Activated effector memory CD4-positive, alpha-beta T cell treated with anti-CD3 and anti-CD28 coated beads, Interleukin-2, amount 50 U/mL, for 16 hours (primary cell): ENCODE measurements around the gene TMEM132C.

Experiments
- DNase-seq: peaks from one replicate; pipeline ENCODE4 v3.0.0-alpha.2; 2020

Gene TMEM132C

DNA sequence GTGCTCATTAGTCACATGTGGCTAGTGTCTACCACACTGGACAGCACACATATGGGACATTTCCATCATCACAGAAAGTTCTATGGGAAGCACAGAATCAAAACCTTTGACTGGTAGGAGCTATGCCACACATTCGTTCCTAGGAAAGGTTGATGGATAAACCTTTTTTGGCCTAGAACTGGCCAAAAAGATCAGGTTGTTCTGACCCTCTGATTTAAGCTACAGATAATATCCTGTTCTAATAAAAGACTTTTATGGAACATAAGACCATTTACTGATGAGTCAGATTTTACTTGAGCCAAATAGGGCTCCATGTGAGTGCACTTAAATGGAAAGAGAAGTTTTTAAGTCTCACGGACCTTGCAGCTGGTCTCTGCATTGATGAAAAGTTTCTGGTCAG is 413.6 kb downstream of the TMEM132C start:
- DNase-seq, result no peak

DNA sequence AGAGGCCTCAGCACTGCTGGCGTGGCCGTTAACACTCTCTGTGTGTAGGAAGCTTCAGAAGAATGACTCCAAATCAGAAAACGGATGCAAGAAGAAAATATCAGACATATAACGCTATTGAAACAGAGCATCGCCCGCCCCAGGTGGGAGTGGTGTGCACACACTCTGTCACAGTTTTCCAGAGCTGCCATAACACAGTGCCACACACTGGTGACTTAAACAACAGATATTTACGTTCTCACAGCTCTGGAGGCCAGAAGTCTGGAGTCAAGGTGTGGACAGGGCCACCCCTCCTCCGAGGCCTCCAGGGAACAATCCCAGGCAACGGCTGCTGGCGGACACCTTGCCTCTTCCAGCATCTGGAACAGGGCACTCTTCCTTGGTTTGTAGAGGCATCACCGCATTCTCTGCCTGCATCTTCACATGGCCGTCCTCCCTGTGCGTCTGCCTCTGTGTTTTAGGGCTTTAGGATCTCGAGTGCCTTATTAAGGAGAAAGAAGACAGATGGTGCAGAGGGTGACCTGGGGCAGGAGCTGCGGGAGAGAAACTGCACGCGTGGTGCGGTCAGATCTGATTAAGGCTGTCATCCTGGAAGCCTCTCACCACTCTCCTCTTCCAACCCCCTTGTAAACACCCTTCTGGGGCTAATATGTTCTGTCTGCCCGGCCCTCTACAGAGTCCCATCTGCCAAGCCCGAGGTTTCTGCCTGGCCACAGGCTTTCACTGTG is 415.7 kb downstream of the TMEM132C start:
- DNase-seq, result no peak

DNA sequence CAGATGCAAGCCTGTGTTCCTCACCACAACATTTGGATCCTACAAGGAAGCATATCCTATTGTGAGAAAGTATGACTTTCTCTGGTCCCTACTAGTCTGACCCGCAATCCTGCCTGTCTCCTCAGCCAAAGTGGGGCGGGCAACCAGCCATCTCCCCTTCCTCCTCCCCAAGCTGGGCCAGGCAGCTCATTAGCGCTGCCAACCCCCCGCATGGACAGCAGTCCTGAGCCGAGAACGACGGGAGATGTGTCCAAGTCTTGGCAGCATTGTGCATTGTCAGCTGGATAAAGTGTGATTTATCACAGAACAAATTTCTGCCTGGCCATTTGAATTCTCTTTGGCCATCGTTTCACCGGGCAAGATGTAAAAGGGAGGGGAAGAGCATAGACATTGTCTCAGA is 417.4 kb downstream of the TMEM132C start:
- no peak for DNase-seq

DNA sequence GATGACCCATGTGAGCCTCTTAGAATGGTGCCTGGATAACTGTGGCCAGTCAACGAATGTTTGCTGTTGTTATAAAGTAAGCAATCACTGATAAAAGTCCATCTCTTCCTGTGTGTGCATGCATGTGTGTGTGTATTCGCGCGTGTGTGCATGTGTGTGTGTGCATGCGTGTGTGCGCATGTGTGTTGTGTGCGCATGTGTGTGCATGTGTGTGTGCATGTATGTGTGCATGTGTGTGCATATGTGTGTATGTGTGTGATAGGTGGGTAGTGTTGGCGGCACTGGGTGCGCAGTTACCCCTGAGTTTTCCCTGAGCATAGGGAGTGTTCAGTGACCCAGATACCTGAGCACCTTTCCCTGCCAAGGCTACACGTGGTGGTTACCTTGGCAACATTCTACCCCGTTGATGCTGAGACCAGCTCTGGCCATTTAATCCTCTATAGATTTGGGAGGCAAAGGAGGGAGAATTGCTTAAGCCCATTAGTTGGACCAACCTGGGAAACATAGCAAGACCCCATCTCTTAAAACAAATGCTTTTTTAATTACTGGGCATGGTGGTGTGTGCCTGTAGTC is 419.0 kb downstream of the TMEM132C start:
- no peak for DNase-seq

DNA sequence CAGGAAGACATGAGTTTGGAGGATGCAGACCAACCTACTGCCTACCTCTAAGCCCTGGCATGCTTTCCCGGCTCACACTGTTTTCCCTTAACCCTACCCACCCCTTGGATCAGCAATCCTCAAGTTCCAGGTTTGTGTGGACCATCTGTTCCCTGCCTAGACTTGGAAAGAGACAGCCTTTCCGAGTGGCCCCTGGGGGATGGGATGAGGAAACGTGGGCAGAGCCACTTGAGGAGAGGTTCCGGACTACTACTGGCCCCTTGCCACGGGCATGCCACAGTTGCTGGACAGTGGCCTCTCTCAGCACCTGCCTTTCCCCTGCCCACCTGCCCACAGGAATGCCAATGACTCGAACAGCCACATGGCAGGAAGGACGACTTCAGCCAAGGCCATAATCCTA is 420.9 kb downstream of the TMEM132C start:
- DNase-seq, result no peak

DNA sequence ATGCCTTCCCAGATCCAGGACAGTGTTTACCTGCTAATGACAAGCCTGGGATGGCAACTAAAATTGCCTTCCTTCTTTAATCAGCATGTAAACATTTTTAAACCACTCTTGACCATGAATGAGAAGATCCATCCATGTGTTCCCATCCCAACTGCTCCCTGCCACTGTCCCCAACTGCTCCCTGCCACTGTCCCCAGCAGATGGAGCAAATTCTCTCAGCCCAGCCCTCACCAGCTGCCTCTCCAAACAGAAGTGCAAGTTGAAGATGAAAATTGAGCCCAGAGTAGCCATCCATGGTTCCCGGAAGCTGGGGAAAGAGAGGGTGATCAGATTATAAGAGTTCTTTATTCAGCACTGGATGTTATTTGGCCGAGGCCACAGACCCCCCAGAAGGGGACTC is 423.7 kb downstream of the TMEM132C start:
- no peak for DNase-seq

DNA sequence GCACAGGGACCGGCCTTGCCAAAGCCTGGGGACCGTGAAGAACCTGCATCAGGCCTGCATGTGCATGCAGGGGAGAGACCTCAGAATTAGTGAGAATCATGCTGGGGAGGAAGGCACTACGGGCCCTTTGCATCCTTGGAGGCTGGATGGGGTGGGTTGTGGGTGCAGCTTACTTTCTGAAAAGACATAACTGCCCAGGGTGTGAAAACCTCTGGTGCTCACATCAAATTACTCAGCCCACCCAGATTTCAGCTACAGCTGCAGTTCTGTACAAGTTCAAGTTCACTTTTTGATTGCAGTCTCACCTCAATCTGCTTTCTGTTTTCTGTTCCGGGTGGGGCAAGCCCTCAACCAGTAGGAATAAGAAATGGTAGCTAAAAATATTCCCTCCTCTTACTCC is 426.1 kb downstream of the TMEM132C start:
- DNase-seq, result no peak

DNA sequence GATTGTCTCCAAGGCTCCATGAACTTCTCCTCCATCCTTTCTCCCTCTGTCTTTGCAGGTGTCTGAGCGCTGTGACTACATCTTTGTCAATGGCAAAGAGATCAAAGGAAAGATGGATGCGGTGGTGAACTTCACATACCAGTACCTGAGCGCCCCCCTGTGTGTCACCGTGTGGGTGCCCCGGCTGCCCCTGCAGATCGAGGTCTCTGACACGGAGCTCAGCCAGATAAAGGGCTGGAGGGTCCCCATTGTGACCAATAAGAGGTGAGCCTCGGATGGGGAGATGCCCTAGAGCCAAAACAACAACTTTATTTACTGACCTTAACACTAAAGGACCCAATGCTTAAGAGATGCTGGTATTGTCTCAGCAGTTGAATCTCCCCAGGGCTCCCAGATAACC is 426.8 kb downstream of the TMEM132C start:
- DNase-seq, result no peak

DNA sequence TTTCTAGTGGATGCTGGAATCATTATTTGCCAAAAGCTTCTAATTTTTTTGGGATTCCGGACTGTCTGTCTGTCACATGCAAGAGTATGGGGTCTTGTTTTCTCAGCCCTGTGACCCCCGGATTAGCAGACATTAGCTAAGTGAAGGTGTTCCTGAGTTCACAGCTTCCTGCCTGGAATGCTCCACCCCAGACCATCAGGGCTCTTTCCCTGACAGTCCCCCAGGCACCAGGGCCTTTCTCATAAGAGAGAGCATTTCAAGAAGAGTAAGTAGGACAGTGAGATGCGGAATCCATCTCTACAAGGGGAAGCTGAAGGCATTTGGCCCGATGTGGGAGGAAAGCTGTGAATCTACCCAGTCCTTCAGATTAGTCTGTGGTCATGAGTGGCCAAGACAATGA is 427.5 kb downstream of the TMEM132C start:
- no peak for DNase-seq

DNA sequence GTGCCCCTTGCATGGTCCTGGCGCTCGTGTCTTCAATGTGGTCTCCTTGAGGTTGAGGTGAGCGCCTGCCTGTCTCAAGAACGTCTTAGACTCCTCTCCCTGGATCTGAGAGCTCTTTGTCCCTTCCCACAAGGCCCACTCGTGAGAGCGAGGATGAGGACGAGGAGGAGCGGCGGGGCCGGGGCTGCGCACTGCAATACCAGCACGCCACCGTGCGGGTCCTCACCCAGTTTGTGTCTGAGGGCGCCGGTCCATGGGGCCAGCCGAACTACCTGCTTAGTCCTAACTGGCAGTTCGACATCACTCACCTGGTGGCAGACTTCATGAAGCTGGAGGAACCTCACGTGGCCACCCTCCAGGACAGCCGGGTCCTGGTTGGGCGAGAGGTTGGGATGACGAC is 428.7 kb downstream of the TMEM132C start:
- DNase-seq, result no peak

DNA sequence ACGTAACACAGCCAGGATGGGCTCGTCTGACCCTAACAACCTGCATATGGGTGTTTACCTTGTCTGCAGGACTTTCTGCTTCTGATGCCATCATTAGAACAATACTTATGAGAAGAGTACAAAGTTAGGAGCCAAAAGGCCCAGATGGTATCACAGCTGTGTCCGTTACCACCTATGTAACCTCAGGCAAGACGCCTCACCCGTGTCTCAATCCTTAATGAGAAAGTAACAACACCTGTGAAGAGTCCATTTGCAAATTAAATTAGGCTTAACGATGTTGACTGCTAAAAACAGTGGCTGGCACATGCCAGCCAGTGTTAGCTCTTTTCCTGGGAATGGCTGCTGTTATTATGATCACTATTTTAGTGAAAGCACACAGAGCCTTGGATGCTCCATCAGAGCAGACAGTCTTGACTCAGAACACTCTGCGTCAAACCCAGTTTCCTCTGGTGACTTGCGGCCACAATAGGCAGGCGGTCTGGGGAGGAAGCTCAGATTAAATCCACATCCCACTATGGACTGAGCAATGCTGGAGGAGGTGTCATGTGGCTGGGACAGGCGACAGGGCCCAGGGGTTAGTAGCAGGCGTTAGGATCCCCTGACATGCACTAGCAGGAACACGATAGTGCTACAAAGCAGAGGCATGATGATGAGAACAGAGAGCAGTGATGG is 431.5 kb downstream of the TMEM132C start:
- no peak for DNase-seq

DNA sequence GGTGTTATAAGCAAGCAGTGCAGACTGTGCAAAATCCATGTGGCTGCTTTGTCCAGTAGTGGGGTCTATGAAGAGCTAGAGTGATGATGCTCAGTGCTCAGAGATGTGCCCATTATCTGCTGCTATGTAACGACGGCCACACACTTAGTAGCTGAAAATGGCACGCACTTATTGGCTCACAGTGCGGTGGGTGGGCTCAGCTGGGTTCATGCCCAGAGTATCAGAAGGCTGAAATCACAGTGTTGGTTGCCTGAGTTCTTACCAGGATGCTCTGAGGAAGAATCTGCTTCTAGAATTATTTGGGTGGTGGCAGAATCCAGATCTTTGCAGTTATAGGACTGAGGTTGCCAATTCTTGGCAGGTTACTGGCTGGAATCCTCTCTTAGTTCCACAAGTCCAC is 432.1 kb downstream of the TMEM132C start:
- no peak for DNase-seq

DNA sequence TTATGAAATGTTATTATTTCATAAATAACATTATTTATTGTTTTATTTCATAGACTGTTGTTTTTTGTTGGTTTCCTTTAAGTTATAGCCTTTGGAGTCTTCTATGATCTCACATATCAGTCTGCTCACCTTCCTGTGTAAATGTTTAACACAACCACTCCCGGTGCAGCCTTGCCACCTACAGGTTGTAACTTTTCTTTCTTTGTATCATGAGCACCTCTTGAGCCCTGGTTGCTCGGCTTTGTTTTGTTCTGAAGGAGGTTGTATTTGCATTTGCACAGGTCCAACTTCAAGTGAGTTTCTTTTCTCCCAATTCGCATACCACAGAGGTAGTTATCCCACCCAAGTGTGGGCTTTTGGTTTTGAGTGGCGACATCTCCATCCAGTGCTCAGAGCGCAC is 435.4 kb downstream of the TMEM132C start:
- DNase-seq, result no peak

DNA sequence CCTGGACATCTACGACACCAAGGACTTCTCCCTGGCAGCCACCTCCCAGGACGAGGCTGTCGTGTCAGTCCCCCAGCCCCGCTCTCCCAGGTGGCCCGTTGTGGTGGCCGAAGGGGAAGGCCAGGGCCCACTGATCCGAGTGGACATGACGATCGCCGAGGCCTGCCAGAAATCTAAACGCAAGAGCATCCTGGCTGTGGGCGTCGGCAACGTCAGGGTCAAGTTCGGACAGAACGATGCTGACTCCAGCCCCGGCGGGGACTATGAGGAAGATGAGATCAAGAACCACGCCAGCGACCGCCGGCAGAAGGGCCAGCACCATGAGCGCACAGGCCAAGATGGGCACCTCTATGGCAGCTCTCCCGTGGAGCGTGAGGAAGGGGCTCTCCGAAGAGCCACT is 438.2 kb downstream of the TMEM132C start:
- no peak for DNase-seq

DNA sequence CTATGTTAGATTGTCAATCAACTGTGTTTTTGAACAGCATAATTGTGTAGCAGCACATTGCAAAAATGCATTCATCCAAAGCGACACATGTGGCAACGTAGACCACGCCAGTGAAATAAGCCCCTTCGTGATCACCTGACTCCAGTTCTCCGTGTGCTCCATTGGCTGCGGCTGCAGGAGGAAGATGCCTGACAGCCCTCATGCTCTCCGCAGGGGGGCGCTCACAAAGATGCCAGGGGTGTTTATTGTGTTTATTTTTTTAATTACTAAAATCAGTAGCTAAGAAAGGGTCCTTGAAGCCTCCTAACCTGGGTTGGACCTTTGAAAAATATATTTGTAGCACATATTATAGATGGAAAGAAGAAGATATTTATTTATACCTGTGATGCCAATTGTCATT is 440.5 kb downstream of the TMEM132C start:
- DNase-seq, result no peak

DNA sequence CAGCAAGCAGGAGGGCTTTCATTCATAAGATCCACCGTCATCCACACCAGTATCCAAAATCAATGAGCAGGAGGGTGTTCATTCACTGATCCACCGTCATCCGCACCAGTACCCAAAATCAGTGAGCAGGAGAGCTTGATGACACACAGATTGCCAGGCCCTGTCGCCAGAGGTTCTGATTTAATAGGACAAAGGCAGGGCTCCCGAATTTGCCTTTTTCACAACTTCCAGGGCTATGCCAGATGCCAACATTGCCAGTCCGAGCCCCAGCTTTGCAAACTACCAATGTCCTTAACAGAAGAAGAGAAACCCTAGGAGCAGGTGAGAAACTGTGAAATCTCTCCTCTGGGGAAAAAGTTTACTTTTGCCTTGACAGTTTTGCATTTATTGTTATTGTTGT is 441.8 kb downstream of the TMEM132C start:
- DNase-seq, result no peak

DNA sequence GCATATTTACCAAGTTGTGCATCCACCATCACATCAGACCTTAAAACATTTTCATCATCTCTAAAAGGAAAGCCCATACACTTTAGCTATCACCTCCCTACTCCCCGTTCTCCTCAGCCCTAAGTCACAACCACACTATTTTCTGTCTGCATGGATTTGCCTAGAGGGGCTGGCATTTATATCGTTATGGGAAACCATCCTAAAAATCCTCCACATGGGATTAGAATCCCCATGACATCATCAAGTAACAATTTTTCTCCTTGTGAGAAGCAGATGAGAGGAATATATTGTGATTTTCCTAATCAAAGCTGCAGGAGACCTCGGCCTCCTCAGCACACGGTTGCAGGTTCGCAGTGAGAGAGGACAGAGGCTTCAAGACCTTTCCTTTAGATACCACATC is 442.7 kb downstream of the TMEM132C start:
- no peak for DNase-seq

DNA sequence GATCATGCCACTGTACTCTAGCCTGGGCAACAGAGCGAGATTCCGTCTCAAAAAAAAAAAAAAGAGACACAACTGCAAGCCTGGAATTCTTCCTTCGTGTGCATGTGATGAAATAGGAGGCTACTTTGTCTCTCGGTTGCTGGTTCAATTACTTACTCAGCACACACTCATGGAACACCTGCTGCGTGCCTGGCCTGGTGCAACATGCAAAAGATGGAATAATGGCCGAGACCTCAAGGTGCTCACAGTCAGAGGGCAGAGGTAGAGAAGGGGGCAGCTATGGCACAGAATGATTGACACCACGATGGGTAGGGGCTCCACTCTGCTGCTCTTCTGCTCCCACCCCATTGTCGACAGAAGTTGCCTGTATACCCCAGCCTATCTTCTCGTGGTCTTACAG is 444.5 kb downstream of the TMEM132C start:
- no peak for DNase-seq

DNA sequence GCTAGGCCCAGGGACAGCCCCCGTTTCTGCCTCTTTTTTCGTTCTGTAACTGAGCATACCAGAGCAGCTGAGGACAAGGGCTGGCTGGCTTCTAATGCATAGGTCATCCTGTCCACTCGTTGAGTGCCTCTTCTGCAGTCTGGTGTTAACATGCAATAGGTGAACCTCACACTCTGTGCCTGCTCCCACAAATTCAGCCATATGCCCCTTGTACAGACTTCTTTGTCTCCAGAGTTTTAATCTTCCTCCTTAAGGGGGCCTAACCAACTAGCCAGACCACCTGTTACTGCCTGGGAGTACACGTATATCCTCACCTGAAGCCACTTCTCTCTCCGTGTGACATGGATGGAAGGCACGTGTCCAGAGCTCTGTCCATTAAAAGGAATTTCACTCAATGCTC is 445.7 kb downstream of the TMEM132C start:
- no peak for DNase-seq

DNA sequence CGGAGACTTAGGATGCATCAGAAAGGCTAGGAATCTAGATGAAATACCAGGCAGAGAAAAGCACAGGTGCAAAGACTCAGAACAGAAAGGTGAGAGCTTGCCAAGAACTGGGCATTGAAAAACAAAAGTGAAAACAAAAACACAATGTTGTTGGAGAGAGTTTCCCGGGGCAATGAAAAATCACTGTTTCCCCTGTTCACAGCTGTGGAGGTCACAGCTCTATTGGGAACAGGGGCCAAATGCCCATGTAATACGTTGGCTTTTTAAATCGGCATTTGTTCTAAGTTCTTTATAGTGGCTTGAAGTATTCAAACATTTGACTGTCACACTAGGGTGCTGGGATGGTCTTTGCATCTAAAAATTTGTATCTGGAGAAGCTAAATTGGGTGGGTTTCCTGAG is 448.5 kb downstream of the TMEM132C start:
- no peak for DNase-seq

DNA sequence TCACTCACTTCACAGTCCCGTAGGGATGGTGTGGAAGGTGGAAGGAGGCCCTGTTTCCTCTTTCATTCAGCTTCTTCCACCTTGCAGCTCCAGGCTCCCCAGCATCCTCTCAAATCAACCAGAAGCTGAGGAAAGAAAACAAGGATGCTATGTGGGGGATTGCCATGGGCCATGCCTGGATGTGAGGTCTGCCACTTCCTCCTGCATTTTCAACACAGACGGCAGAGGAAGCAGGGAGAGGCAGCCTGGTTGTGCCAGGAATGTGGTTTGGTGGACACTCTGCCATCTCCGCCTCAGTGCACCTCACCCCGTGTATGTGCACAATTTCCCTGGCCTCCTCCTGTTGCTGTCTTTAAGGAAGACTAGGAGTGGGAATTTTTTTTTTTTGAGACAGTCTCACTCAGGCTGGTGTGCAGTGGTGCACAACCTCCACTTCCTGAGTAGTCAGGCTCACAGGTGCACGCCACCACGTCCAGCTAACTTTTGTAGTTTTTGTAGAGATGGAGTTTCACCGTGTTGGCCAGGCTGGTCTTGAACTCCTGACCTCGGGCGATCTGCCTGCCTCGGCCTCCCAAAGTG is 457.6 kb downstream of the TMEM132C start:
- no peak for DNase-seq

DNA sequence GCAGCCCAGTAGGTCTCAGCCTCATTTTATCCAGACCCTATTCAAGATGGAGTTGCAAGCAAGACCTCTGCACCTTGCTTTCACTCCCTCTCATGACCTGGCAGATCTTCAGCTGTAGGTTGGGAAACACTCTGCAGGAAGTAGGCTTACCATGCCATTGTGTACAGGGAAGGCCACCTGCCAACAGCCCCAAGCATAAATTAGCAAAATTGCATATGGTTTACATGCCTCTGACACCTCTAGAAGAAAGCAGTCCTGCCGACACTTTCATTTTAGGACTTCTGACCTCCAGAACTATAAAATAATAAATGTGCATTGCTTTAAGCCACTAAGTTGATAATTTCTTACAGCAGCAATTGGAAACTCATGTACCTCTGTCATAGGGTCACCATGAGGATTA is 459.9 kb downstream of the TMEM132C start:
- DNase-seq, result no peak

DNA sequence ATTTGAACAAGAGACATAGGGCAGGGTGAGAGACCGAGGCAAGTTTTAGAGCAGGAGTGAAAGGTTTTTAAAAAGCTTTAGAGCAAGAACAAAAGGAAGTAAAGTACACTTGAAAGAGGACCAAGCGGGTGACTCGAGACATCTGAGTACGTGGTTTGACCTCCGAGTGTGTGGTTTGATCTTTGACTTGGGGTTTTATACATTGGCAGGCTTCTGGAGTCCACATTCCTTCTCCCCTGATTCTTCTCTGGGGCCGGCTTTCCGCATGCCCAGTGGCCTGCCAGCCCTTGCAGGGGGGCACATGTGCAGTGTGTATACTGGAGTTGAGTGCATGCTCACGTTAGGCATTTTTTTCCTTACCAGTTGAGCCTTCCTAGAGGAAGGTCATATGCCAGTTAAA is 460.5 kb downstream of the TMEM132C start:
- no peak for DNase-seq

DNA sequence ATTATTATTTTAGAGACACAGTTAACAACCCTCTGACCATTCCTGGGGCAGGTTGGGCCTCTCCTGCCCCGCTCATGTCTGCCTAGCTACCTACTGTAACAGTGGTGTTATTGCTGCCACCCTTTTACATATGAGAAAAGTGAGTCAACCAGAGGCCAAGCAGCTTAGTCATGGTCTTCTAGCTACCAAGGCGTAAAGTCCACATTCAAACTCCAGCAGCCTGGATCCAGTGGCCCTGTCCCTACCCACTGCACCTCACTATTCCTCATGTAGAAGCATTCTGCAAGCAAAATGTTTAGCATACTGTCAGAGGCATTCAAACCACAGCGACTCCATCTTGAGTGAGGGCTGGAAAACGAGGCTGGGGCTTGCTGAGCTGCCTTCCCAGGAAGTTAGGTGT is 461.0 kb downstream of the TMEM132C start:
- no peak for DNase-seq
